Vagina (tissue), 2 donors: Measurements from ENCODE around the gene TCAIM.

ENCODE experiments used
- POLR2AphosphoS5 ChIP-seq, 2 donors: sonication (generic); formaldehyde crosslinking; IDR thresholded peaks; one replicate each; pipeline ENCODE4 v1.9.0; 2017; ENCODE audit warnings: antibody characterized with exemption in 2 of 2, mild to moderate bottlenecking in 2 of 2, low read depth in 1 of 2; ENCODE audit not compliant: insufficient read depth in 1 of 2
- TF ChIP-seq, protein P1 (sequence below), 3 experiments: fragments of 450-650 bp in 2 of 3; fragments of 200-600 bp in 1 of 3; sonication (generic) in 1 of 3; IDR thresholded peaks; one replicate each; pipeline ENCODE4 v1.5.1; 2017 to 2019; ENCODE audit warnings: antibody characterized with exemption in 3 of 3, mild to moderate bottlenecking in 2 of 3, moderate library complexity in 2 of 3

DNA sequence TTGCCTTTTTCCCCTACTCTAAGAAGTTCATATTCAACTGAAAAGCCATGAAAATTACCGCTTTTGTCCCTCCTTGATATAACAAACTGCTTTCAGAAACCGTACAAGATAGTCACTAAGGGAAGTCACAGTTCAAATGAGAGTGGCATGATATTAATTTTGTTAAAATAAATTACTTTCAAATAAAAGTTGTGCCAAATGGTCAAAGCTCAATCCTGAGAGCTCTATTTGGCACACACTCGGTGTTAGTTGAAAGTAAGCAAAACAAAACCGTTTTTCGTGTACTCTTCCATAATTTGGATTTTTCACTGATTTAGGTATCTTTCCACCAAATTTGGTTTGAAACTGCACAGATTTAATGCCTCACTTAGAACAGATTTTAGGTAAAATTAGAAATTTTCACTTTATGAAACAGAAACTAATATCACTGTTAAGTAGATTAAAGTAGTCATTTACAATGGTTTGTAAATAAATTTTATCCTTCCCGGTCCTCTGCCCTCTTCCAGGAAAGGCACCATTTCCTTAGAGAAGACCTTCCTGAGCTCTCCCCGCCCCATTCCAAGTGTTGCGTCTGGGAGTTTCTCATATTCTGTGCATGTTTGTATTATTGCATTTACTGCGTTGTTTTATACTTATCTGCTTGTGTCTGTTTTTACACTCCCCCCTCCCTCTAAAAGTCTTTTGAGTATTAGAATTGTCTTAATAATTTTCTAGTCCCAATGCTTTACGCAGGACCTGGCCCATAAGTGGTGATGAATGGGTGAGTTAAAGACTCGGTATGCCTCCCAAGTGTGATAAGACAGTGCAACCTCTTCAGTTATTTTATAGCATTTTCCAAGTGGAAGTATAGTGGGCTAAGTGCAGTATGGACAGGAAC, 853 bp downstream of the TCAIM start:
- TF ChIP-seq, protein P1, sequence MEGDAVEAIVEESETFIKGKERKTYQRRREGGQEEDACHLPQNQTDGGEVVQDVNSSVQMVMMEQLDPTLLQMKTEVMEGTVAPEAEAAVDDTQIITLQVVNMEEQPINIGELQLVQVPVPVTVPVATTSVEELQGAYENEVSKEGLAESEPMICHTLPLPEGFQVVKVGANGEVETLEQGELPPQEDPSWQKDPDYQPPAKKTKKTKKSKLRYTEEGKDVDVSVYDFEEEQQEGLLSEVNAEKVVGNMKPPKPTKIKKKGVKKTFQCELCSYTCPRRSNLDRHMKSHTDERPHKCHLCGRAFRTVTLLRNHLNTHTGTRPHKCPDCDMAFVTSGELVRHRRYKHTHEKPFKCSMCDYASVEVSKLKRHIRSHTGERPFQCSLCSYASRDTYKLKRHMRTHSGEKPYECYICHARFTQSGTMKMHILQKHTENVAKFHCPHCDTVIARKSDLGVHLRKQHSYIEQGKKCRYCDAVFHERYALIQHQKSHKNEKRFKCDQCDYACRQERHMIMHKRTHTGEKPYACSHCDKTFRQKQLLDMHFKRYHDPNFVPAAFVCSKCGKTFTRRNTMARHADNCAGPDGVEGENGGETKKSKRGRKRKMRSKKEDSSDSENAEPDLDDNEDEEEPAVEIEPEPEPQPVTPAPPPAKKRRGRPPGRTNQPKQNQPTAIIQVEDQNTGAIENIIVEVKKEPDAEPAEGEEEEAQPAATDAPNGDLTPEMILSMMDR (IDR thresholded peaks at IDR 0.05): no peak
- no peak for TF ChIP-seq POLR2AphosphoS5 (IDR thresholded peaks at IDR 0.05; ENCODE audit: insufficient read depth in 1 of 2, low read depth in 1 of 2)
